HG03175 (cell line): ENCODE results near the gene GAS2L3.
"Not testable (repeated sequence)": the region's sequence is repeated elsewhere in the genome, so short reads cannot be mapped to it uniquely, and the experiment has no call there.

ENCODE experiments used
- ATAC-seq: cut with Tn5 transposase; IDR thresholded peaks from one replicate; pipeline ENCODE4 v1.9.1; 2021; ENCODE audit warnings: mild to moderate bottlenecking, moderate library complexity; ENCODE audit not compliant: unreplicated experiment

The GAS2L3 gene

GRCh38 chr12:100573292-100574186 lies at the start of gene GAS2L3:
Gene GAS2L3 (plus strand): TSS chr12:100573684. CDS start chr12:100594905, 21,221 bp downstream.
- ATAC-seq, result peak; percentile 96

- no peak for ATAC-seq
These were observed 45.5 kb upstream of the GAS2L3 start for GRCh38 chr12:100528034-100528433.

- no peak for ATAC-seq
These were observed 44.9 kb upstream of the GAS2L3 start for GRCh38 chr12:100528471-100529127.

- ATAC-seq, result no peak
These were observed 43.6 kb upstream of the GAS2L3 start for GRCh38 chr12:100529756-100530350.

- ATAC-seq, result no peak
These were observed 40.1 kb upstream of the GAS2L3 start for GRCh38 chr12:100533376-100533775.

- no peak for ATAC-seq
These were observed 38.8 kb upstream of the GAS2L3 start for GRCh38 chr12:100534625-100535227.

GRCh38 chr12:100539202-100539601 lies 34.3 kb upstream of the GAS2L3 start:
- ATAC-seq, result no peak

GRCh38 chr12:100544165-100544564 lies 29.3 kb upstream of the GAS2L3 start:
- ATAC-seq, result no peak

- no peak for ATAC-seq
These were observed 28.4 kb upstream of the GAS2L3 start for GRCh38 chr12:100545092-100545491.

- ATAC-seq, result peak; percentile 45
These were observed 19.5 kb upstream of the GAS2L3 start for GRCh38 chr12:100553936-100554335.

GRCh38 chr12:100554608-100555077 lies 18.8 kb upstream of the GAS2L3 start:
- no peak for ATAC-seq

GRCh38 chr12:100555722-100556121 lies 17.8 kb upstream of the GAS2L3 start:
- no peak for ATAC-seq

GRCh38 chr12:100557357-100557756 lies 16.1 kb upstream of the GAS2L3 start:
- no peak for ATAC-seq

GRCh38 chr12:100559261-100559660 lies 14.2 kb upstream of the GAS2L3 start:
- not testable (repeated sequence) for ATAC-seq

- no peak for ATAC-seq
These were observed 9.4 kb upstream of the GAS2L3 start for GRCh38 chr12:100564090-100564489.

GRCh38 chr12:100564905-100565467 lies 8.5 kb upstream of the GAS2L3 start:
- no peak for ATAC-seq

GRCh38 chr12:100565987-100566545 lies 7.4 kb upstream of the GAS2L3 start:
- ATAC-seq, result no peak

GRCh38 chr12:100566887-100567637 lies 6.4 kb upstream of the GAS2L3 start:
- peak; percentile 97 for ATAC-seq

GRCh38 chr12:100567945-100568344 lies 5.5 kb upstream of the GAS2L3 start:
- ATAC-seq, result no peak

- no peak for ATAC-seq
These were observed 1.3 kb upstream of the GAS2L3 start for GRCh38 chr12:100572184-100572583.
